ENCODE results near the gene EDEM2.

EDEM2 gene

DNA sequence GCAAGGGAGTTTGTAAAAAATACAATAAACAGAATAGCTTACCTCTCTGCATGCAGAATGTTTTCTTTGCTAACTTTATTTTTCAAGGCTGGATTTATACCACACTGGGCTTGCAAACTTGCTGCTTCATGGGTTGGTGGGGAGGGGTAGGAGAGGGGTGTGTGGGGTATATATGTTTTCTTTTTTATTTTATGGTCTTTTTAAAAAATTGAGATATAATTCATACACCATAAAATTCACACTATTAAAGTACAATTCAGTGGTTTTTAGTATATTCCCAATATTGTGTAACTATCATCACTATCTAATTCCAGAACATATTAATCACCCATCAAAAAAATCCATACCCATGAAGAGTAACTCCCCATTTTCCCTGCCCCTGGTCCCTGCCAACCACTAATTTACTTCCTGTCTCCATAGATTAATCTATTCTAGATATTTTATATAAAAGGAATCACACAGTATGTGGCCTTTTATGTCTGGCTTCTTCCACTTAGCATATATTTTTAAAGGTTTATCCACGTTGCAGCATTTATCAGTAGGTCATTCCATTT is 40.2 kb downstream of the EDEM2 start:
- TF ChIP-seq CTCF (conservative IDR thresholded peaks at IDR 0.05; ENCODE audit: low read depth, low read length): no peak
- H3K4me3 ChIP-seq (ENCODE audit: low read depth, low read length): no peak overlapping the region
- DNase-seq (ENCODE audit: low read depth): no peak

DNA sequence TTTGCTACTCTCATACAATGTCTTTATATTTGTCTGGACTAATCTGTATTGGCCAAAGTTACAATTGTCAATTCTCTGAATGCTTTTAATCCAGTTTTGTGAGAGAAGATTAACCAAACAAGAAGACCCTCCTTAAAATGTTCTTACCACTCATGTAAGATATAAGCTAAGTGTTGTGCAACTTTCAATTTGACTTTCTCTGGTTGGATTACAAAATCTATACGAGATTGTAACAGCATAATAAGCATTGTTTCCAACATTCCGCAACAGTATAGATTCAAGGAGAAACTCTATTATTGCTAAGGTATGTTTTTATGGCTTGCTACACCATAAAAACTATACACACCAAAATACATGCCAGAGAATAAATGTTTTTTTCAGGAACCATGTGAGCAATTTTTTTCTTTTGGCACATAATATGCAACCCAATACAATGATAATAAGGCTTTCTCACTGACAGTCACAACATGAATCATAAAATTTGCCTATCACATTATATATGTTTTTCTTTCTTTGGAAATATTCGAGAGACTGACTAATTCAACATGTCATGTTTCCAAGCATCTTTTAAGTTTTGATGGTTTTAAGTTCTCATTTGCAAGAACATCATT is 42.3 kb downstream of the EDEM2 start:
- peak; percentile 16 for DNase-seq (ENCODE audit: low read depth)
- H3K4me3 ChIP-seq (ENCODE audit: low read depth, low read length): no peak overlapping the region
- no peak for TF ChIP-seq CTCF (conservative IDR thresholded peaks at IDR 0.05; ENCODE audit: low read depth, low read length)

DNA sequence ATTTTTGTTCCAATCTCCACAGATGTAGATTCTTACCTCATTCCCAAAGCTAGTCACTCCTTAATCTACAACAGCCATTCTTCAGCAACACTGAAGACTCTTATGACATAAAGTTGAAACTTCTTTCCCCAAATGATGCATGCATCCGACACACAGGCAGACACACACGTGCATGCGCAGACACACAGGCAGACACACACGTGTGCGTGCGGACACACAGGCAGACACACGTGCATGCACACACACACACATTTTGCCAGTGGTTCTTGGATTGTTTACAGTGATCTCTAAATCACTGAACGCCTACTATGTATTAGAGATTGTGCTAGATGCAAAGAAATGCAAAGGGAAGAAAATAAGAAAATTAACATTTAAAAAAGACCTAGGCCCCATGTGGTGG is 45.5 kb downstream of the EDEM2 start:
- no peak for TF ChIP-seq CTCF (conservative IDR thresholded peaks at IDR 0.05; ENCODE audit: low read depth, low read length)
- DNase-seq (ENCODE audit: low read depth): no peak
- no peak overlapping the region for H3K4me3 ChIP-seq (ENCODE audit: low read depth, low read length)

- peak; percentile 88 for DNase-seq (ENCODE audit: low read depth)
- no peak for TF ChIP-seq CTCF (conservative IDR thresholded peaks at IDR 0.05; ENCODE audit: low read depth, low read length)
- H3K4me3 ChIP-seq (ENCODE audit: low read depth, low read length): peak overlapping the region; percentile 73
Measured at GRCh38 chr20:35093267-35093884, 53.8 kb downstream of the EDEM2 start.

DNA sequence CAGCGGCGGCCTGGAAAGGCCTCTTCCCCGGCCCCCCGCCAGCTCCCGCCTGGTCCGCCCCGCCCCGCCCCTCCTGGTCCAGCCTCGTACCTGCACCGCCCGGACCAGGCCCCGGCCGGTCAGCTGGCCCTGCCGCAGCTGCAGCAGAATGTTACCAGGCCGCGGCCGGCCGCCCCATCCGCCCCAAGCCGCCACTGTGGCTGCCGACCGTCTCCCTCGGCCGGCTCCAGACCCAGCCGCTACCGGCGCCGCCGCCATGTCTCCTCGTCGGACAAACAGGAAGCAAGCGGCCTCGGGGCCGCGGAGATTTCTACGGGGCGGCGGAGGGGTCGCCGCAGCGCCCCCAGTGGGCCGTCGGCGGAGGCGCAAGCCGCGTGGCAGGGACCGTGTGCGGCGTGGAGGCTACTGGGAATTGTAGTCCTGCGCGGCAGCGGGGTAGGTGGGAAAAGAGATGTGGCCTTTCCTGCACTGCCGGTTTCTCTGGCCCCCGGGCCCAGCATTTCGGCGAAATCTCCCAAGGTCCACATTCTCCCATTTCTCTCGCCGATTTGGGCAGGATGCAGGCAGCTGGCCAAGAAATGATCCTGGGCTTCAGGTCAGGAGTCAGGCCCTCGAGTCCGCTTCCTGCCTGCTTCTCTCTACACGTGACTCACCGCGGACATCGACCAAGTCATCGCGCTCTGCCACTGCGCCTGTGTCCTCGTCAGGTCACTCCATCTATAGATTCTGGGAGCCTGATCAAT is 54.4 kb downstream of the EDEM2 start, which contains the start of gene TRPC4AP:
Gene TRPC4AP, minus strand, starts transcription at position 284 of the 743 bp plus-strand sequence. Its CDS starts 26 bp downstream, at position 258.
- DNase-seq (ENCODE audit: low read depth): peak; percentile 93
- TF ChIP-seq CTCF (conservative IDR thresholded peaks at IDR 0.05; ENCODE audit: low read depth, low read length): peak; percentile 69
- peak within 1 kb of the TSS; percentile 73 for H3K4me3 ChIP-seq (ENCODE audit: low read depth, low read length)

DNA sequence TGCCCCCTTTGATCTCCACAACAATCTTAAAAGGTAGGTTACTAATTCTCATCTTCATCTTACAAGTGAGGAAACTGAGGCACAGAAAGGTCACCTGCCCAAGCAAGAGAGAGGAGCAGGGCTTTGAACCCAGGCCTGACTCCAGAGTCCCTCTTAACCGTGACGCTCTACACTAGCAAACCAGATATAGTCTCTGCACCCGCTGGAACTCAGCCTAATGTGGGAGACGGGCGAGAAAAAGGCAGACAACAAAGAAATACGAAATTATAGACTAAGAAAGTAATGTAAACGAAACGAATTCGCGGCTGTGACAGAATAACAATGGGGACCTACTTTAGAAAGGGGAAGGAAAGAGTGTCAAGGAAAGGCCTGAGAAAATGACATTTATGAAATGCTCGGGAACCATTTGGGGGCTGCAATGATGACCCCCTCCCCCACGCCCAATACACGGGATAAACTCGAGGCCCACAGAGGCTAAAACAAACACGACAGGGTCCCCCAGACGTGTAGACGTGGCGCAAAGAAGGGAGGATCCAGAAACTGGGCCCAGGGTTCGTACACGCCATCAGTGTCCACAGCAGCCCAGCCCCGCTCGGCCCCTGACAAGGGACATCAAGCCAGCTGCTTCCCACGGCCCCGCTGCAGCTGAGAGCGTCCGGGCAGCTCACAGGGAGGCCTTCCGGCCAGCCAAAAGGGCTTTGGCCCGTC is 55.2 kb downstream of the EDEM2 start:
- peak overlapping the region; percentile 73 for H3K4me3 ChIP-seq (ENCODE audit: low read depth, low read length)
- TF ChIP-seq CTCF (conservative IDR thresholded peaks at IDR 0.05; ENCODE audit: low read depth, low read length): no peak
- peak; percentile 36 for DNase-seq (ENCODE audit: low read depth)
